HG03135 (cell line): Measurements from ENCODE around the gene NKX1-1.
"Not testable (repeated sequence)": the region's sequence is repeated elsewhere in the genome, so short reads cannot be mapped to it uniquely, and the experiment has no call there.

ENCODE experiments used
- ATAC-seq: cut with Tn5 transposase; IDR thresholded peaks from one replicate; pipeline ENCODE4 v1.9.1; 2021; ENCODE audit warnings: mild to moderate bottlenecking, moderate library complexity; ENCODE audit not compliant: unreplicated experiment

Gene NKX1-1

GRCh38 chr4:1405636-1406393 is 427 bp downstream of the NKX1-1 start:
- no peak for ATAC-seq

GRCh38 chr4:1405254-1405635 is 997 bp downstream of the NKX1-1 start:
- ATAC-seq: no peak

DNA sequence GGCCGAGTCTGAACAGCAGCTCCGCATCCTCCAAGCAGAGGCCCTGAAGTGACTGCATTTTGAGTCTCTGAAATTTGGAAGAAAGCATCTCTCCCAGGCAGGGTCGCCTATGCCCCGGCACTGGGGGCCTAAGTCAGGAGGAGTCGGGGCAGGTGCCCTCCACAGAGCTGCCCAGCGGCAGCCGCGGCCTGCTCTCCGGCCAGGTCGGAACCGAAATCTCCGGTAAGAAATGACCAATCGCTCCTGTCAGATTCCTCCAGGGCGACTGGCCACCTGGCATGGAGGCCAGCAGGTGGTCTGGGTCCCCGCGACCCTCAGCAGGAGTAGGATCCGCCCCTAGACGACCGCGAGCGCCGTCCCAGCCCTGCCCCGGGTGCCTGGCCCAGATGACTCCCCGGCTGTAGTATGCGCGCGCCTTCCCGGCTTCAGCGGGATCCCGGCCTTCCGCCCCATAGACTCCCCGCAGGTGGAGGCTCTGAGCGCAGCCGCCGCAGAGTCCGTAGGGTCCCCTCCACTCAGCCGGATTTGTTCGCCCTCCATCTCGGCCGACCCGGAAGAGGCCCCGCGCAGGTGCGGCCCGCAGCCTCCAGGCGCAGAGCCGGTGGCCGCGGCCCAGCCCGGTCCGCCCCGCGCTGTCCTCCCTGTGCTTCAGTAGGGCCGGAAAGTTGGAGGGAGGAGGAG is 1.5 kb downstream of the NKX1-1 start:
- no peak for ATAC-seq

DNA sequence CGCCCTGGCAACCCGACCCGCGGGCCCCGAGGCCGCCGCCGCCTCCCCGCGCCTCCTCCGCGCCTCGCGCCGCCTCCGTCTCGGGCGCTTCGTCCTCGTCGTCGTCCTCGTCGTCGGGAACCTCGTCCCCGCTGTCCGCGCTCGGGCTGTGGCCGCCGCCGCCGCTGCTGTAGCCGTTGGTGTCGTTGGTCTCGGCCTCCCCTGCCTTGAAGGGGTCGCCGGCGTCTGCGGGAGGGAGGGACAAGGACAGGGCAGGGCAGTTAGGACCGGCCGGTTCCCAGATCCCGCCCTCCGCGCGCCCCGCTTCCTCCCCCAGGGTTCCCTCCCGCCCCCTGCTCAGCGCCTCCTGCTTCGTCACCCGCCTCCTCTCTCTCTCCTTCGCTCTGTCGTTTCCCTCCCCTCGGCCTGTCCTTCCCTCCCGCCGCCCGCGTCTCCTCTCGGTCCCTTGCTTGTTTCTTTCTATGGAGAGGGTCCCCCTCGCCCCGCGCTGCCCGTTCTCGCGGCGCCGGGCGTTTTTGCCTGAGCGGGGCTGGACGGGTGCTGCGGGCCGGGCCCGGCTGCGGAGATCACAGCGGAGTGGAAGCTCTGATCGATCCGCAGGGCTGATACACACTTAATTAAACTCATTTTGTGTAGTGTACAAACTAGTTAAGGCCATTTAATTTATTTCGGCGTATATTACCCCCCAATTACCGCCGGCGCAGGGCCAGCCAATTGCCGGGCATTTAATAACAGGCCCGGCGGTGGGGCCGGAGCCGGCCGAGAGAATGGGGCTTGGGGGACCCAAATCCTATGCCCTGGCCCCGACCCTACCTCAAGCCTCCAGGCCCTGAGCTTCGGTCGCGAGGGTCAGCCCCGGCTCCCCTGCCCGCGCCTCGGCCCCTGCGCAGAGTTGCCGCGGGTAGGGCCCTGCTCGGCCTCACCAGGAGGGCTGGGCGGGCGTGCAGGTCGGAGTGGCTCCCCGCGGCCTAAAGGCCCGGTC is 2.4 kb downstream of the NKX1-1 start:
- no peak for ATAC-seq

- ATAC-seq: no peak
These were observed 3.1 kb downstream of the NKX1-1 start for GRCh38 chr4:1403177-1403583.

DNA sequence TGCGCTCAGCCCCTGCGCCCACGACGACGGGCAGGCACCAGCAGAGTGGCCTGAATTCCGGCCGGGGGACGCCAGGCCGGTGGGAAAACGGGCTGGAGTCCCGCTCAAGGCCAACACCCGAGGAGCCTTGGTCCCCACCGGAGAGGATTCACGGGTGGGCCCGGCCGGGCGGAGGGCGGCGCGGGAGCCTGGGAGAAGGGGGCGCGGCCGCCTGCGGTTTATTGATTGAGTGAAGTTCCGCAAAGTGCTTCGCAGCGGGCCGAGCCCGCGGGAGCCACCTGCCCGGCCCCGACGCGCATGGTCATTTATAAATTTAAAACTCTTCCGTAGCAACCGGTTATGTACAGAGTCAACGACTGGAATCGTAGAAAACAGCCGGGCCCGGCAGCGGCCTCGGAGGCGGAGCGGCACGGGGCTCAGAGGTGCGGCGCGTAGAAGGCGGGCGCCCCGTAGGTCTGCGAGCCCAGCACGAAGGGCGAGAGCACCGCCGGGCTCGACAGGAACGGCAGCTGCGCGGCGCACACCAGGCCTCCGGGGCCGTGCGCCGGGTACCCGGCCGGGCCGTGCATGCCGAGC is 3.6 kb downstream of the NKX1-1 start:
- ATAC-seq: no peak

GRCh38 chr4:1402021-1402515 is 4.2 kb downstream of the NKX1-1 start:
- no peak for ATAC-seq

GRCh38 chr4:1401409-1402020 is 4.7 kb downstream of the NKX1-1 start:
- no peak for ATAC-seq

- no peak for ATAC-seq
These were observed 5.3 kb downstream of the NKX1-1 start for GRCh38 chr4:1400831-1401408.

- no peak for ATAC-seq
These were observed 5.9 kb downstream of the NKX1-1 start for GRCh38 chr4:1400191-1400805.

GRCh38 chr4:1399508-1400190 is 6.6 kb downstream of the NKX1-1 start:
- ATAC-seq: no peak

DNA sequence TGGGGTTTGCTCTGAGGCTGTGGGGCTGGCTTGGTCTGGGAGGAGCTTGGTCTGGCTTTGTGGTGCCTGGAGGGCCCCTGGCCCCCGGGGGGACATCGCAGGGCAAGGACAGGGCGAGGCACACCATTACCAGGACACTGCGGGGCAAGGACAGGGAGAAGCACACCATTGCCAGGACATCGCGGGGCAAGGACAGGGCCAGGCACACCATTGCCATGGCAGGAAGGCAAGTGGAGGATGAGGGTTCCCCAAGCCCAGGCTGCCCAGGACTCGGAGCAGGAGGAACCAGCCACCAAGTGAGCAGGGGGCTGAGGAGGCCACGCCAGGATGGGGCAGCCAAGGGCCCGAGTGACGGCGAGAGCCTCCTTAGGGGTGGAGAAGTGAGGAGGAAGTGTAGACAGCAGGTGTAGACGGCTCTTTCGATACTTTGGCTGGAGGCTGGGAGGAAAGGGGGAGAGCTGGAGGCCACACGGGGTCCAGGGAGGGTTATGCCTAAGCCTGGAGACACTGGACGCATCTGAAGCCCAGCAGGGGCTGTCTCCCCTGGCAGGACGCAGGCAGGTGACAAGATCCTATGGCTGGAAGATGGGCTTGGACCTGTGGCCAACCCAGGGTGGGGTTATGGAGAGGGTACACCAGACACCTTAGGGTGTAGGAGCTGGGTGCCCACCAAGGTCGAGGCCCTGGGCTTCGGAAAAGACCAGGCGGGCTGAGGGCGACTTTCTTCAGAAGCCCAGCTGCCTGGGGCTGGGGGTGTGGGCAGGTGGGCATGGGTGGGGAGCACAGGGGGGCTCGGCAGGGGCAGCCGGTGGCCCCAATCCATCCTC is 7.3 kb downstream of the NKX1-1 start:
- no peak for ATAC-seq

- ATAC-seq: no peak
These were observed 9.3 kb downstream of the NKX1-1 start for GRCh38 chr4:1396806-1397455.

DNA sequence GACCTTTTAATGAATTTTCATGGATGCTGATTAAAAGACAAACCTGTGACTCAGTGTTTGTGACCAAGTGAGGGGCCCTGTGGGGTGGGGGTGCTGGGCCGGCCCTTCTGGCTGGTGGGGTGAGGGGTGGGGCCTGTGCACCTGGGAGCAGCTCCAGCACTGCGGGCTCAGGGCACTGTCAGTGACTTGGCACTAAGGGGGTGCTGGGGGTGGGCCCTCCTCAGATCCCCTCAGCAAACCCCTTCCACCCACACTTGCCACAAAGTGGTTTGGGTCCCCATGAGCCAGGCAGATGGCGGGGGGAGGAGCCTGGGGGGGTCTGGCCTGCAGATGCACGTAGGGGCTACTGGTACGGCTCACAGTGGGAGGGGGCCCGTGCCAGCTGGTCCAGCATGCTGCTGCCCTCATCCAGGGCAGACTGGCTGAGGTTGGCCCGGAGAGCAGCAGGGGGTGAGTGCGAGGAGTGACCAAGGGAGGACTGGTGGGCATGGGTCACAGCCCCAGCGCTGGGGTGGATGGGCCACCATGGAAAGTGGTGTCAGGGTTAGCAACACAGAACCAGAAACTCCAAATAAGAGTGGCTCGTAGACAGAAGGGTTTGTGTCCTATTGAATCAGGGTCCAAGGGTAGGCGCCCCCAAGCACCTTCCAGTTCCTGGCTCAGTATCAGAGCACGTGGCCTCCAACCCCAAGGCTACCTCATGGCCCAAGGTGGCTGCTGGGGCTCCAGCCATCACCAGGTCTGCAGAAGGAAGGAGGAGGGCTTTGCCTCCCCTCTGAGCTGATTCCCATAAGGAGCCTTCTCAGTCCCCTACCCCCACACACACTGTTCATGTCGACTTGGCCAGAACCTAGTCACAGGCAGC is 10.1 kb downstream of the NKX1-1 start:
- no peak for ATAC-seq

- ATAC-seq: not testable (repeated sequence)
These were observed 10.8 kb downstream of the NKX1-1 start for GRCh38 chr4:1395389-1395820.

GRCh38 chr4:1394554-1395388 is 11.5 kb downstream of the NKX1-1 start:
- not testable (repeated sequence) for ATAC-seq
